HL-60/S4 treated with phorbol 12-myristate 13-acetate at 8.2 ng/mL for 4 days and 3 days (cell line): Measurements from ENCODE around the gene SPEN.

Experiments
- in situ Hi-C: fragments of 300-500 bp; cut with MboI; formaldehyde crosslinking; loops from 2 replicates; pipeline ENCODE4 v1.15.0; 2022; ENCODE audit warnings: low sequenced_read_pairs

The SPEN gene

GRCh38 chr1:15945832-15946448 is 98.4 kb downstream of the SPEN start:
- in situ Hi-C loops: no loop called here

- in situ Hi-C loops: no loop called here
Measured at GRCh38 chr1:15946571-15947381, 99.3 kb downstream of the SPEN start.

GRCh38 chr1:15947382-15948090 is 100.0 kb downstream of the SPEN start:
- in situ Hi-C loops: no loop called here

- in situ Hi-C loops: no loop called here
Measured at GRCh38 chr1:15948091-15948591, 100.6 kb downstream of the SPEN start.

GRCh38 chr1:15948595-15949452 is 101.3 kb downstream of the SPEN start:
- in situ Hi-C loops: no loop called here

GRCh38 chr1:15949453-15950245 is 102.1 kb downstream of the SPEN start:
- in situ Hi-C loops: no loop called here

GRCh38 chr1:15950302-15950701 is 102.8 kb downstream of the SPEN start:
- in situ Hi-C loops: no loop called here

GRCh38 chr1:15950763-15951295 is 103.3 kb downstream of the SPEN start:
- in situ Hi-C loops: no loop called here

- in situ Hi-C loops: no loop called here
Measured at GRCh38 chr1:15951341-15952153, 104.0 kb downstream of the SPEN start.

GRCh38 chr1:15952317-15953258 is 105.1 kb downstream of the SPEN start:
- in situ Hi-C loops: no loop called here

GRCh38 chr1:15953294-15953771 is 105.8 kb downstream of the SPEN start:
- in situ Hi-C loops: no loop called here

GRCh38 chr1:15953791-15954241 is 106.3 kb downstream of the SPEN start:
- in situ Hi-C loops: no loop called here

- in situ Hi-C loops: no loop called here
Measured at GRCh38 chr1:15954316-15954715, 106.8 kb downstream of the SPEN start.

GRCh38 chr1:15955552-15955951 is 108.0 kb downstream of the SPEN start:
- in situ Hi-C loops: no loop called here

GRCh38 chr1:15956150-15956549 is 108.6 kb downstream of the SPEN start:
- in situ Hi-C loops: no loop called here

GRCh38 chr1:15957221-15958095 is 110.0 kb downstream of the SPEN start:
- in situ Hi-C loops: no loop called here

- in situ Hi-C loops: no loop called here
Measured at GRCh38 chr1:15958111-15958510, 110.6 kb downstream of the SPEN start.
